GM12874 (cell line): ENCODE data around the gene PRDM2.

ENCODE experiments used
- CTCF ChIP-seq: IDR thresholded peaks from 2 replicates; pipeline ENCODE4 v1.5.1; 2011; ENCODE audit warnings: low read depth, mild to moderate bottlenecking, control low read depth, low read length, moderate library complexity; ENCODE audit not compliant: insufficient read depth

Gene PRDM2

GRCh38 chr1:13772271-13772670, 72.3 kb downstream of the PRDM2 start:
- TF ChIP-seq CTCF: no peak

DNA sequence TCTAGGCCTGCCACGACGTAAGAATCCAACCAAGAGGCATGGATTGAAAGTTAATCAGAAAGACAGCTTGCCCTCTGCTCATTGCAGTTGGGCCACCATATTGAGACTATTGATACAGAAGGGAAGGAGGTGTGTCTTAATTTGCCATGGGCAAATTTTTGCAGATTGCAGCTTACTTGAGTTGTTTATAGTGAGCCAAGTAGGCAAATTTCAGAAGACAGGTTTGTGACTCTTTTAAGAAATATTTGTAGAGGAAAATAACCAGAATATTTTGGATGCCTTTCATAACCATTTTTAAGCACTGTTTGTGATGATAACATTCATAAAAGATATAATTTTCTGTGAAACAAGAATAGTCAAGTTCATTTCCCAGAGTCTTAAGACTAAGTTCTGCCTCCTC, 74.1 kb downstream of the PRDM2 start:
- no peak for TF ChIP-seq CTCF

DNA sequence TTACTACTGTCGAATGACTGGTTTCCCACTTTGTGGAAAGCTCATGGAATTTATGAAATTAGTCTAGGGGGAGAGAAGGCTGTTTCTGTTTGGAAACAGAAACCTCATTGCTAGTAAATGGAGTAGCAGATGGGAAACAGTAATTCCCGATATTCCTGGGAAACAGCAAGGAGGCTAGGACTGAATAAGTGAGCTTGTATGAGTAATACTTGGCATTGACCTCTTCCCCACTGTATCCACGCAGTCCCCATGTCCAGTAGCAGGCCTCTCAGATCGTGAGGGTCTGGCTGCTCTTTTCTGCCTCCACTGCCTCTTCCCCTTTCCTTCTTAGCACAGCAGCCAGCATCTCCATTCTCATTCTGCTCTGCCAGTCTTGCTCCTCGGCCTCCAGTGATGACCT, 75.5 kb downstream of the PRDM2 start:
- TF ChIP-seq CTCF: no peak

- no peak for TF ChIP-seq CTCF
Observed at GRCh38 chr1:13775916-13776315, 75.9 kb downstream of the PRDM2 start.

GRCh38 chr1:13778431-13778830, 78.4 kb downstream of the PRDM2 start:
- no peak for TF ChIP-seq CTCF

- TF ChIP-seq CTCF: no peak
Observed at GRCh38 chr1:13779930-13780329, 79.9 kb downstream of the PRDM2 start.

DNA sequence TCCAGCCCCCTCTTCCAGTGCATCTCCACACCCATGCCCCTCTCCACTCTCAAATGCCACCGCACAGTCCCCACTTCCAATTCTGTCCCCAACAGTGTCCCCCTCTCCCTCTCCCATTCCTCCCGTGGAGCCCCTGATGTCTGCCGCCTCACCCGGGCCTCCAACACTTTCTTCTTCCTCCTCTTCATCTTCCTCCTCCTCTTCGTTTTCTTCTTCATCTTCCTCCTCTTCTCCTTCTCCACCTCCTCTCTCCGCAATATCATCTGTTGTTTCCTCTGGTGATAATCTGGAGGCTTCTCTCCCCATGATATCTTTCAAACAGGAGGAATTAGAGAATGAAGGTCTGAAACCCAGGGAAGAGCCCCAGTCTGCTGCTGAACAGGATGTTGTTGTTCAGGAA, 80.8 kb downstream of the PRDM2 start:
- no peak for TF ChIP-seq CTCF

DNA sequence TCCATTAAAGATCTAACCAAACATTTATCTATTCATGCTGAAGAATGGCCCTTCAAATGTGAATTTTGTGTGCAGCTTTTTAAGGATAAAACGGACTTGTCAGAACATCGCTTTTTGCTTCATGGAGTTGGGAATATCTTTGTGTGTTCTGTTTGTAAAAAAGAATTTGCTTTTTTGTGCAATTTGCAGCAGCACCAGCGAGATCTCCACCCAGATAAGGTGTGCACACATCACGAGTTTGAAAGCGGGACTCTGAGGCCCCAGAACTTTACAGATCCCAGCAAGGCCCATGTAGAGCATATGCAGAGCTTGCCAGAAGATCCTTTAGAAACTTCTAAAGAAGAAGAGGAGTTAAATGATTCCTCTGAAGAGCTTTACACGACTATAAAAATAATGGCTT, 81.2 kb downstream of the PRDM2 start:
- no peak for TF ChIP-seq CTCF
